ENCODE results near the gene MAP4K2.

DNA sequence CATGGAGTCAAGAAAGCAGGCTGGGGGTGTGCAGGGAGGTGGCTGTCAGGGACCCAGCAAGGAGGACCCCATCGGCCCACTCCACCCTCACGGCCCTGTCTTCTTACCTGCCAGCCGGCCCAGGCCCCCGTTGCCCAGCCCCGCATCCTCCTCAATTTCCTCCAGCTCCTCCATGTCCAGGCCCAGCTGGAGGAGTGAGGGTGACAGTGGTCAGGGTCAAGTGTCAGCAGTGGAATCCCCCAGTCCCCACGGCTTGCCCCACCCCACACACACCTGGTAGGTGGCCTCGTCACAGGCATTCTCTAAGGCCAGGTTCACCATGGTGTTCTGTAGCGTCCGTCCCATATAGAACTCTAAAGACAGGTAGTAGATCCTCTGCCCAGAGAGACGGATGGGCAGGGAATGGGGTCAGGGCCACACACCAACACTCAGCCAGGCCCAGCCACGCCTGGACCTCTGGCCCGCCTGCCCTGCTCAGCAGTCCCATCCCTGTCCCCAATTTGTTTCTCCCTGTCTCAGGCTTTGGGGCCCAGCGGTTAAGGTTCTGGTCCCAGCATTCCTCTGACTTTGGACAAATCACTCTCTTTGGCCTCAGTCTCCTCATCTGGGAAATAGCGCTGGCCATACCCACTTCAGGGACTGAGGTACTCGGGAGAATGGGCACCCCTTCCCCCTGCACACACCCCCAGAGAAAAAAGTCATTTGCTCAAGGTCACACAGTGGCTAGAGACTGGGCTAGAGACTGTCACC, 44.5 kb downstream of the MAP4K2 start:
- TF ChIP-seq, protein P1, sequence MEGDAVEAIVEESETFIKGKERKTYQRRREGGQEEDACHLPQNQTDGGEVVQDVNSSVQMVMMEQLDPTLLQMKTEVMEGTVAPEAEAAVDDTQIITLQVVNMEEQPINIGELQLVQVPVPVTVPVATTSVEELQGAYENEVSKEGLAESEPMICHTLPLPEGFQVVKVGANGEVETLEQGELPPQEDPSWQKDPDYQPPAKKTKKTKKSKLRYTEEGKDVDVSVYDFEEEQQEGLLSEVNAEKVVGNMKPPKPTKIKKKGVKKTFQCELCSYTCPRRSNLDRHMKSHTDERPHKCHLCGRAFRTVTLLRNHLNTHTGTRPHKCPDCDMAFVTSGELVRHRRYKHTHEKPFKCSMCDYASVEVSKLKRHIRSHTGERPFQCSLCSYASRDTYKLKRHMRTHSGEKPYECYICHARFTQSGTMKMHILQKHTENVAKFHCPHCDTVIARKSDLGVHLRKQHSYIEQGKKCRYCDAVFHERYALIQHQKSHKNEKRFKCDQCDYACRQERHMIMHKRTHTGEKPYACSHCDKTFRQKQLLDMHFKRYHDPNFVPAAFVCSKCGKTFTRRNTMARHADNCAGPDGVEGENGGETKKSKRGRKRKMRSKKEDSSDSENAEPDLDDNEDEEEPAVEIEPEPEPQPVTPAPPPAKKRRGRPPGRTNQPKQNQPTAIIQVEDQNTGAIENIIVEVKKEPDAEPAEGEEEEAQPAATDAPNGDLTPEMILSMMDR (IDR thresholded peaks at IDR 0.05) = no peak
- TF ChIP-seq POLR2A (IDR thresholded peaks at IDR 0.05) = no peak
